NCI-H2171 treated with DMSO at 0.1 percent for 48 hours (cell line): Measurements from ENCODE around the gene MYLK.
"Not testable (repeated sequence)": the region's sequence is repeated elsewhere in the genome, so short reads cannot be mapped to it uniquely, and the experiment has no call there.

Source experiments
- DNase-seq: peaks from one replicate; lab custom pipeline; 2025; lab: John Stamatoyannopoulos, UW

MYLK gene

DNA sequence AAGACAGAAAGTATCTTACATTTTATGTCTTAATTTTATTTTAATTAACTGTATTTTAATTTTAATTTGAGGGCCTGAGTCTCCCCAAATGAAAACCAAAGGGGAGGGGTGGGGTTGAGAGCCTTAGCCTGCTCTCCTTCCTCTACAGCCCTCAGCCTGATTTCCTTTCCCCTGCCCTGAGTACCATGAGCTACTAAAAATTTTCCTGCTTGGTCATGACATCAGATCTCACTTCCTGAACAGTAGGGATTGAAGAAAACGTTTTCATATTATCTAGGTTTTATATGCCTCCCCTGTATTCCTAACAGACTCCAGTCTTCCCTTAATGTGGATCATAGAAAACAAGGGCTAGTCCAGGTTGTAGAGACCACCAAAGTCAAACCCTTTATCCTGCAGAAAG, 133.9 kb downstream of the MYLK start:
- no peak for DNase-seq

DNA sequence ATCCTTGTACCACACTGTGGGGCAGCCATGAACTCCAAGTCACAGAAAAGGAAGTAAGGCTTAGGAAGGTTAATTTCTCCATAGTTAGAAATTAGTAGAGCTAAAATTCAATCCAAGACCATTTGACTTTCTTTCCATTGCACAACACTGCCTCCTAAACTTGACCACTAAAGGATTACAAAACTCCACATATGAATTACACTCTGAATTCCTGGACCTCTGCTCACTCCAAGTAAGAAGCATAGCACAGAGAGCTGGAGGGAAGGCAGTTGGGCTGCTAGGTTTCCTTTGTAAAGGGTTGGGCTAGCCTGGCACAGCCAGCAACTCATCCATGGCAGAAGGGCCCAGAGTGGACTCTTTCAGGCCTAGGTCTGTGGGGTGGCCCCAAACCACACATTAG, 134.4 kb downstream of the MYLK start:
- DNase-seq = no peak

DNA sequence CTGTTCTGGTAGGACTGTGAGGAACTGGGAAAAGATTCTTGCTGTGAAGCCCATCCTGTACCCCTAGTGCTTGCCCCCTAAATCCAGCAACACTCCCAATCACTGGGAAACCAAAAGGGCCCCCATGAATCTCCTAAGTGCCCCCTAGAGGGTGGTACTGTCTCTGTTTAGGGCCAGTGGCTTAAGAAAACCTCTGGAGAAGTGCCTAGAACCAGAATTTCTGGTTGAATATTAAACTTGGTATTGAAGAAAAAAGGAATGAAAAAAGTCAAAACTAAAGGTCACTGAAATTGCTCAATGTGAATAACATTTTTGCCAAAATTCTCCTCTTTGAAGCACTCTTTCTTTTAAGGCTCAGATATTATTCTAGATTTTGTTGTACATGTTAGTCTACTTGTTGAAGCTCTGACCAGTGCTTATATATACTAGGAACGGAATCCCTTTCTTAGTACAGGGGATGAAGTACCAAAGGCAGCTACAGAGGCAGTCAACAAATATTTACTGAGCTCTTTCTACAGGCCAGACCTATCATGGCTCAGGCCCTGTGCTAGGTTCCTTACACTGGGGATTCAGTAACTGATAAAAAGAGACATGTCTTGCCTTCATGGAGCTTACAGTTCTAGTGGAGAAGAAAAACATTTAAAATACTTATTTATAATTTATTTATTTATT, 138.8 kb downstream of the MYLK start:
- no peak for DNase-seq

DNA sequence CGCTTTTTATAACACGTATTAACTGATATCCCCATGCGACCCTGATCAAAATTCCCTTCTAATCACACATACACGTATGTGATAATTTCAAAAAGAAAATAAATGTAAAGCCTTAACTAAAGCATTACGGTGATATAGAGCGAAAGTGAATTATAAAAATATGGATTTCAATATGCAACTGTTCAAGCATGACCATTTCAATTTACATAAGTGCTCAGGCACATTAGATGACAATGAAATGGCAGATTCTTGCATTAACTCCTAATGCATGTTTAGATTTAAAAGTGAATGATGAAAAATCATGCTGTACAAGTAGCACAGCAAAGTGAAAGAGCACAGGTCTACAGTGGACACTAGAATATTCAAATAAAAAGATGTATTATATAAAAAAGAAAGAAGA, 140.1 kb downstream of the MYLK start:
- no peak for DNase-seq

DNA sequence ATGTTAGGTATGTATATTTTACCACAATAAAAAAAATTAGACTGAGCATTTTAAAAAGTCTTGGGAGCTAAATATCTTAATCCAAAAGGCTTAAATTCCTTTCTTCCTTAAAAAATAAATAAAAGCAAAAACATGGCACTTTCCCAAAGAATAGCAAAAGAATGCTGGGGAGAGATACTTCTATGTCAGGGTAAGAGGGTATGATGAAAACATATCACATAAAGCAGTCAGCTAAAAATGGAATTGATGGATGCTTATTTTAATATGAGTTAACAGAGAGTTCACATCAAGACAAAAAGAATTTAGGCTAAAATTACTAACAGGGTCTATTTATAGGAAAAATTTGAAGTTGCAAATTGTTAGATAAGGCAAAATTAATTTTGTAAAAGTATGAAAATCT, 141.0 kb downstream of the MYLK start:
- DNase-seq = no peak

DNA sequence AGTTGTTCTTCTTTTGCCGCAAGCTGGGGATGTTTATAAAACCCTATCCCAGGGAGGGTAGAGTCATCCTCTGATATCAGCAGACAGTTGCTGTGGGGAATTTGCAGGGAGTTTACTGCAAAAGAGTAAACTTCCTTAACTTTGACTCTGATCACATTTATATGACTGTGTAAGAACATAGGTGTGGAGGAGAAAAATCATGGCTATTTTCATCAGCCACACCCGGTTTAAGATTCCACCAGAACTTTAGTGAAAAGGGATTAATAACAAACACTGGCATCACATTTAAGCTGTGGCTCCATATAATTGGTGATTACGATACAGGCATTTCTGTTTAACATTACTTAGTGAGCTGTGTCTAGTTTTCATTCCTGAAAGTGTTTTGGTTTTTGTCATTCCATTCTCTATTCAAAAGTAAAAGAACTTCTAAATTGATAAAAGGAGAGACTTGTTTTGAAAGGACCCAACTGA, 143.1 kb downstream of the MYLK start:
- DNase-seq = no peak

DNA sequence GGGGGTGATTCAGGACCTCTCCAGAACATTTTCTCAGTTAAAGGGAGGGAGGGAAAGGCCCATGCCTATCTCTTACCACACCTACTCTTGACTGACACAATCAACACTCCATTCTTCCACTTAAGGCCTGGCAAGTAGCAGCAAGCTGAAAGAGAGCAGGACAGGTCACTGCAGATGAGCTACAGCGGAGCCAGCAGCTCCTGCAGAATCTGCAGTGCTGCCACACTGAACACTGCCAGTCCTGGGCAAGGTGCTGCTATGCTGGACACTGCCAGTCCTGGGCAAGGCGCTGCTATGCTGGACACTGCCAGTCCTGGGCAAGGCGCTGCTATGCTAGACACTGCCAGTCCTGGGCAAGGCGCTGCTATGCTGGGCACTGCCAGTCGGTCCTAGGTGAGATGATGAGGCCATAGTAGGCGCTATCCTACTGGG, 143.7 kb downstream of the MYLK start:
- DNase-seq = no peak

DNA sequence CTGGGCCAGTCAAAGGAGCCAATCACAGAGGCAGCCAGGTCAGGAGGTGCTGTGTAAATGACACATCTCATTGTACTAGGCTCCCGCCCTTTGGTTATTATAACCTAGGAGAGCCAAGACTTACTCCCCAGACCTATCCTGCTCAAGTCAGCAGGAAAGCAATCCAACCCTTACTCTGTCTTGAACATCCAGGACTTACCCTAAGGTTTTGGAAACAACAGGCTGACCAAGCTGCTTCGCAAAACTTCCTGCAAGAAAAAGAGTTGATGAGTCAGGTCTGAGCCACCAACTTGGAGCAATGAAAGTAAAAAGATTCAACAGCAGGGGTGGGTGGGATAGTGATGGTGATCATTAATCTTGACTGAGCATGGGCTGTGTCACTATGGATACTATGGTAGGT, 144.4 kb downstream of the MYLK start:
- no peak for DNase-seq

DNA sequence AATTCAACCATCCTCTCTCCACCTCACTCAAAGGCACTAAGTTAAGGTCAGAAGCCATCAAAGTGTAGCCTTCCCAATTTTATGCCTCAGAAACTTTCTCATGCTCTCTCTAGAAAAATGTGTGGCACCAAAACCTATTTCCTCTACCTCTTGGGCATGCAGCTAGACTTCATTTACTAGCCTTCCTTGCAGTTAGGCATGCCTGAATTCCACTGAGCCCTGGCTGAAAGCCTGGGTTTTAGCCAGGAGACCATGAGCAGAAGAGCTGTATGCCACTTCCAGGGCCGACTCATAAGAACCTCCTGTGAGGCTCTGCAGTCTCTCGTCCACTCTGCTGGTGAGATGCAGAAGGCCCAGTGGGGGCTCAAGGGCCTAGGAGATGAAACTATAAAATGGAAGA, 145.0 kb downstream of the MYLK start:
- DNase-seq = no peak

DNA sequence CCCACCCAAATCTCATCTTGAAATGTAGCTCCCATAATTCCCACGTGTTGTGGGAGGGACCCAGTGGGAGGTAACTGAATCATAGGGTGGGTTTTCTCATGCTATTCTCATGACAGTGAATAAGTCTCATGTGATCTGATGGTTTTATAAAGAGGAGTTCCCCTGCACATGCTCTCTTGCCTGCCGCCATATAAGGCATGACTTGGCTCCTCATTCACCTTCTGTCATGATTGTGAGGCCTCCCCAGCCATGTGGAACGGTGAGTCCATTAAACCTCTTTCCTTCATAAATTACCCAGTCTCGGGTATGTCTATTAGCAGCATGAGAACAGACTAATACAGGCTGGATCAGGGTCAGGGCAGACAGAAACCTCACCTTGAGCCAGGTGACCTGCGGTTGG, 145.6 kb downstream of the MYLK start:
- DNase-seq = not testable (repeated sequence)

DNA sequence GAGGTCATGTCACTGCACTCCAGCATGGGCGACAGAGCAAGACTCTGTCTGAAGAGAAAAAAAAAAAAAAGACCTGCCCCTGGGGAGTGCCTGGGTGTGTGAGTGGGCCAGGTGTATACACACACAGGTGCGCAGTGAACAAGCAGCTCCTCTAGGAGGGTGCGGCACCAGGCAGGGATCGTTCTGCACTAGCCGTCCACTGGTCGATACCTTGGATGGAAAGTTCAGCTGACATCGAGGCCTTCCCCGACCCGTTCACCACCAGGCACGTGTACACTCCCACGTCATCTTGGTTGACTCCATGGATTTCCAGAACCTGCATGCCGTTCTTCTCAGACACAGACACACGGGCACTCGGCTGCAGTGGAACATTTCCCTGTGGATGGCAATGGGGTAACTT, 147.0 kb downstream of the MYLK start:
- DNase-seq = no peak

DNA sequence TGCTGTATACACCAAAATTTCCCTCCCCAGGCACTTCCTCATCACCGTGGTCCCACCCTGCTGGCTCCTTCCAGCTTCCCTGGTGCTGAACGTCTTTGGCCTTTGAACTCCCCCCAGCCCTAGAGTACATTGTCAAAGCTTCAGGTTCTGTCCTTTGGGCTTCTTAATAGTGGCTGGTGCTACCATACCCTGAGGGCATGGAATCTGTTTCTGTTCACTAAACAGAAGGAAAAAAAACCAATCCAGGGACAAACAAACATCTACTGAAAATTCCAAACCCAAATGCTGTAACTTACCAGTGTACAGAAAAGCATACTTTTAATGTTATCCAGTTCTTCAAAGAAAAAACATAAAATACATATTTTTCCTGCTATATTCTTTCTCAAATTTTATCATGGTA, 148.7 kb downstream of the MYLK start:
- DNase-seq = no peak

DNA sequence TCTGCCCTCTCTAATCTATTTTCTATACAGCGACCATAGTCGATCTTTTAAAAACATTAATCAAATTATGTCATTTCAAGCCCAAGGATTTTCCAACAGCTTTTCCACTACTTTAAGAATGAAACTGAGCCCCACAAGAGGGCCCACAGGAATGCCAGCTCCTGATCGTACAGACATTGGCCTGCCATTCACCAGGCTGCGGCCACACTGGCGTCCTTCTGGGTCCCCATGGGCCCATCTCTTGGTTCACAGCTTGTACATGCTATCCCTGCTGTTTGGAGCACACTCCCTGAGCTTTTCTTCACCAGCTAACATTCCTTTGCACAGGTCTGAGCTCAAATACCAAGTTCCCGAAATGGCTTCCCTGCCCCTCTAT, 149.6 kb downstream of the MYLK start:
- no peak for DNase-seq

DNA sequence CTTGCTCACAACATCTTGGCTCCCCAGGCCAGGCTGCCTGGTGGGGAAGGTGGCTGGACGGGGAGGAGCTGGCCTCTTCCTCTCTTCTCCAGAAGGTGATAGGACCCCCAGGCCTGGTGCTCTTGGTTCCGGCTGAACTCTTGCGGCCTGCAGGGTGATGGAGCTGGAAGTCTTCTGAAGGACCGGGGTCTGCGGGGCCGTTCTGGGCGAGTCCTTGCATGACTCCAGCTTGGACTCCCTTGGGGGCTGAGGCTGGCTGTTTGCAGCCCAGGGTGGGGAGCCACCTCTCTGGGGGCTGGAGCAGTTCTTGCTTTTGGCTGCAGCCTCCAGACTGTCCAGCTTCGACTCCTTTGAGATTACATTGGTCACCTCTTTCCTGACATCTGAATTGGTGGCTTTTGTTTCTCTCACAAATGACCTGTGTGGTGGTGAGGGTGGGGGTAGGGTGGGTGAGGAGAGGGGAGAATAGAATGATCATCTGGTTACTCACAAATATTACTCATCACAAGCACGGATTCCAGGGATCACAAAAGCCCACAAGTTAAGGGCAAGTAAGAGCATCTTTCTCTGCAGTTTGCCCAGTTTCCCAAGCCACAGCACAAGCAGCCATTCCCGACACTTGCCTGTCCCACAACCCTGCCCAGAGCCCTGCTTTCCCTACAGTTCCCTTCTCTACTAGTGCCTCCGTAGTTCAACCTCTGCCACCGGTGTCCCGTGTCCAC, 150.2 kb downstream of the MYLK start:
- DNase-seq = no peak

DNA sequence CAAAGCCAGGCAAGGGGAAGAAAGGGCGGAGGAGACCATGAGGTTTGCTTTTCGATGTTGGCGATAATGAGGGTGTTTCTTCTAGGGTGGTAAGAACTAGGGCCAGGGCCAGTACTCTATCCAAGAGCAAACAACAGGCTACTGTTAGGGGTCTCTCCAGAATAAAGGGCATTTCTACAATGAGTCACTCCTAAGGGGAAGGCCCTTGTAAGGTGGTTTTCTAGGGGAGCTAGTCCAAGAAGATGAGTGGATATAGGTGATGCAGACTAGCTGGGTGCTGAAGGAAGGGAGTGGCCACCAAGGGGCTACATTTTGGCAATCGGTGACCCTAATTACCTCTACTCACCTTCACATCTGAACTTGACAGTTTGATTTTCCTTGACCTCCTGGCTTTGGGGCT, 150.8 kb downstream of the MYLK start:
- DNase-seq = no peak

DNA sequence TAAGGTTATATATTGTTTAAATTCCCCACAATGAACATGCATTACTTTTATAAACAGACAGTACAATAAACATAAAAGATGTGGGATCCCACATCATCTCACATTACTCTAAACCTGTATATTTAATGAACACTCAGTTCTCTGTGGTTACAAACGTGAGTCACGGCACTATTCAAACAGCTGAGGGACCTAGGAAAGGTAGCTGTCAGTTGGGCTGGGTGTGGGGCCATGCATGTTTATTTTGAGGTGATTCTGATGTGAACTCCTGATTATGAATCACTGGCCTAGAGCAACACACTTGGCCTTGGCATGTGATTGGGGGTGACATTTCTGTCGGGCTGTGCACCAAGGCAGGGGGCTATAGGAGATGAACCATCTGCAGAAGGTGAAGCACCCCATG, 151.7 kb downstream of the MYLK start:
- DNase-seq = no peak

DNA sequence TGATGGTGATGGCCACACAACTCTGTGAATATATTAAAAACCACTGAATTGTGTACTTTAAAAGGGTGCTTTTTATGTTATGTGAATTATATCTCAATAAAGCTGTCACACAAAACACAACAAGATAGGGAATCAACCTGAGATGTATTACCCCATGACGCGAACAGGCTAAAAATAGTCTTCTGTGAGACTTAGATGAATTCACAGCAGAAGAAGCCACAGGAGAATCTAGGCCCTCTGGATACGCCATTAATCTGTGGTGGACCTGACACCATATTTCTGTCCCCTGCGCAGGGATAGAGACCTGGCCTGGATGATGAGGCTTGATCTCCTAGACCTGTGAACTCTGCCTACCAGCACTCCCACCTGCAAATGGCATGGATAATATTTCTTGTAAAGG, 153.3 kb downstream of the MYLK start:
- no peak for DNase-seq

DNA sequence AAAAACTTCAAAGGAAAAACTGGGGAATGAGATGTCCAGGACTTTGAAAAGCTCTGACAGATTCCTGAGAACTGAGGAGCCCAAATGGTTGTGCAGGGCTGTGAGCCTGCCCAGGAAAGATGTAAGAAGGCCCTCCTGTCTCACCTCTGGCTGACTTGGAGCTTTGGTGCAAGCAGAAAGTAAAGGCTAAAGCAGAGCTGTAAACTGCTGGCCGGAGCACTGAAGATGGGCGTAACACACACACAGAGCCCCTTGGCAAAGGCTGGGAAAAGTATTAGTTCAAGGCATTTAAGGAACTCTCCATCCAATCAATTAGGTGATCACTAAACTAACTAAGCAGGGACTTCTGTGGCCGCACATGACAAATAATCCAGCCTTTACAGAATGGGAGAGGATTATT, 155.1 kb downstream of the MYLK start:
- no peak for DNase-seq

DNA sequence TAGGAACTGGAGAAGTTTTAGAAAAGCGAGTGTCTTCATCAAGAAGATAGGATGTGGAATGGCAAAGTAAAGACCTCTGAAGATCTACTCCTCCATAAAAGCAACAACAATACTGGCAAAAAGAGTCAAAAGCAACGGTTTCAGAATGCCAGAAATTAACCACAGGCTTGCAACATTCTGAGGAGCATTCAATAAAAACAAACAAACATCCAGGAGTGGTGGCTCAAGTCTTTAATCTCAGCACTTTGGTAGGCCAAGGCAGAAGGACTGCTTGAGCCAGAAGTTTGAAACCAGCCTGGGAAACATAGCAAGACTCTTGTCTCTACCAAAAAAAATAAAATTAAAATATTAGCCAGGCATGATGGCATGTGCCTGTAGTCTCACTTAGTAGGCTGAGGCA, 156.1 kb downstream of the MYLK start:
- no peak for DNase-seq

DNA sequence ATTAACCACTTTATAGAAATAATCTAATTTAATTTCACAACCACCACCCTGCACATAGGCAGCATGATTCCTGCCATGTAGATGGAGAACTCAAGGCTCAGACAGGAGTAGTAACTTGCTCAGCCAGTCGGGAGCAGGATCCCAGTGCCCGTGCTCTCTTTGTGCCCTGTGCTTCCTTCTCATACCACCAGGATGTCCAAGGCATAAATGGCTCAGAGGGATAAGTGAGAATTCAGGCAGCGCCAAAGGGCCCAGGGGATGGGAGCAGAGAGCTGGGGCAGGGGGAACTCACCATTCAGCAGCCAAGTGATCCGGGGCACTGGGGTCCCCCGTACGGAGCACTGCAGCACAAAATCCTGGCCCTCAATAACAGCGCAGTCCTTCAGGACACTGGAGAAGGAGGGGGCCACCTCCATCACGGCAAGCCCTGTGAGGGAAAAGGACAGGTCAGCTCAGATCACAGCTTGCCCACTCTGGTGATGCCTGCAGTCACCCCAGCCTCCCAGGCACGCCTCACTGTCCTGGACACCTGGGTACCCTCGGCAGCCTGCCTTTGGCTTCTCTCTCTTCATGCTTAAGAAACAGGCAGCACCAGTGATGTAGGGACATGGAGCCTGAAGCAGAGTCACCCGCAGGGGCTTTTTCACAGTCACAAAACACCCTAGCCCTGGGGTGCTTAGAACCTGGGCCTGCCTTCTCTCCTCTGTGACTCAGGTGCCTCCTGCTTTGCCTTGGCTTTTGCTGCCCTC, 158.3 kb downstream of the MYLK start:
- DNase-seq = no peak

DNA sequence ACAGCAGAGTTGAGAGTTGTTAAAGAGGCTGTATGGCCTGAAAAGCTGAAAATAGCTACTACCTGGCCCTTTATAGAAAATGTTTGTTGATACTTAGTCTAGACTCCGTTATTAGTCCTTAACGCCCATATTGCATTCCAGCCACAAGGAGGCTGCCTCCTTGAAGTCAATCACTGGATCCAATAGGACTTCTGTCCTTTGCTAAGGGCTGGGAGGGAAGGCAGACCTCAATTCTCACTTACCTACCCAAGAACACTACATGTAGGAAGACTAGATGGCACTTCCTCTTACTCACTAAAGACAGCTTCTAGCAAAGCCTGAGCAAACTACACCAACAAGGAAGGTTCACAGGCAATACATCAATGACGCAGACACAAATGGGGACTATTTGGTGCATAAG, 159.8 kb downstream of the MYLK start:
- DNase-seq = no peak

DNA sequence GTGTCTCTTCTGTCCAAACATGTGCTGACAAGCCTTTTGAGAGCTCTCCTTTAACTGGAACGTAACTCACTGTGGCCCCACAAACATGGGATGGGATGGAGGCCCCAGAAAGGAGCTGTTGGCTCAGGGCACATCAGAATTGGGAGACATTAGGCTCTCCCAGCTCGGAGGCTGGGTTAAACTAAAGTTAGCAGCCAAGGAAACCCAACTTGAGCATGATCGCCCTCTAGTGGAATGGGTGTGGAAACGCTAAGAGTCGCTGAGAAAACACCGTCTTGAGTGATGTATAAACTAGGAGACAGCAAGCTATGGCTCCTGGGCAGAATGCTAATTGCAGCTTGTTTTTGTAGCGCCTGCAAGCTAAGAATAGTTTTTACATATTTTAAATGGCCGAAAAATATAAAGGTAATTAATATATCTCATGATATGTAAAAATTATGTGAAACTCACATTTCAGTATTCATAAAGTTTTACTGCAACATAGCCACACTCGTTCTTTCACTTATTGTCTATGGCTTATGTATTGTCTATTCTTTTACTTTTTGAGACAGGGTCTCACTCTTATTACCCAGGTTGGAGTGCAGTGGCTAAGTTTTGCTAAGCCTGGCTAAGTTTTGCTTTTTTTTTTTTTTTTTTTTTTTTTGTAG, 160.5 kb downstream of the MYLK start:
- DNase-seq = peak; percentile 87

DNA sequence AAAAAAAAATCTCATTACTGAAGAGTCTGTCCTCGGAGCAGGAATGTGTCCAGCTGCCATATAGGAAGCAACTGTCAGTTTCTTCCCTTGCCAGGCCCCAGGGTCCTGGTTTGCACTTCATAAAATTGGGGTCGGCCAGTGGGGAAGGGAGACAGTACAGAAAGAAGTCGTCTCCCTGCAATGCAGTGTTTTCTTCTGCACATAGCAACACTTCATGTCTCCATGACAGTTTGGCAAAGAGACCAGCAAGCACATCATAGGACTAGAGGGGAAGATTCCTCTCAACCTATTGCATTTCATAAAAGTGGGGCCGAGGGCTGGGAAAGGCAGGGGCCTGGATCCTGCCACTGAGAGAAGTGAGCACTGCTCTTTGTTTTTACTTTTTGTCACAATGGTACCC, 161.1 kb downstream of the MYLK start:
- no peak for DNase-seq
